HepG2 (cell line): ENCODE data around the gene R3HDM1. TPM values are rescaled to one million over a fixed set of nuclear protein-coding genes. Genes with fewer than 3 reads are reported as not detected.

ENCODE experiments used
- ATAC-seq: fragments of 200-7000 bp; cut with Tn5 transposase; 3 replicates; pipeline ENCODE4 v1.9.1; 2020; ENCODE audit warnings: mild to moderate bottlenecking, moderate library complexity
- BruUV-seq: library from RNA; stranded (reverse); fragments of 400-500 nt; replicated peaks from 2 replicates; lab custom pipeline; 2021; lab: Mats Ljungman, UMichigan
- CTCF ChIA-PET: fragments of 300-600 bp; formaldehyde crosslinking; extraction: SDS; loops from one replicate; lab custom pipeline; 2021; ENCODE audit warnings: low total read pairs, inconsistent platforms, low intra/inter-chr PET ratio; lab: Yijun Ruan, JAX
- POLR2A ChIA-PET: fragments of 350-600 bp; sonication (Branson Sonifier 250); formaldehyde crosslinking; loops from one replicate; lab custom pipeline; 2020; ENCODE audit warnings: antibody characterized with exemption, inconsistent platforms; lab: Yijun Ruan, JAX
- DNase-seq: peaks from one replicate; pipeline ENCODE4 v3.0.0-alpha.2; 2015; ENCODE audit warnings: low spot score
- FAIRE-seq: peaks from 3 replicates; lab custom pipeline; 2011; peaks lifted over from hg19 to GRCh38; lab: Jason Lieb, UNC
- H2AFZ ChIP-seq: one replicate; pipeline ENCODE4 v1.6.1; 2011; ENCODE audit warnings: low read length, inconsistent platforms
- H3K27ac ChIP-seq: fragments of 300-600 bp; 3 replicates; pipeline ENCODE4 v1.8.0; 2011; ENCODE audit warnings: mixed run types, mild to moderate bottlenecking, mixed read lengths, low read length, inconsistent platforms; ENCODE audit not compliant: insufficient read depth; ENCODE audit errors: extremely low read length
- H3K27me3 ChIP-seq, 2 experiments: fragments of 200-600 bp in 1 of 2; 2 replicates in 1 of 2; 3 replicates in 1 of 2; pipeline versions ENCODE4 v1.6.0 to v1.8.0; 2011; ENCODE audit warnings: low read length in 2 of 2, mild to moderate bottlenecking in 2 of 2, moderate library complexity in 2 of 2, inconsistent platforms in 1 of 2; ENCODE audit not compliant: insufficient read depth in 2 of 2, control insufficient read depth in 1 of 2
- H3K36me3 ChIP-seq, 2 experiments: fragments of 200-600 bp in 1 of 2; replicated peaks in 1 of 2; 2 replicates in 1 of 2; 3 replicates in 1 of 2; pipeline versions ENCODE4 v1.5.1 to v1.8.0; 2011; ENCODE audit warnings: low read length in 2 of 2, inconsistent platforms in 1 of 2; ENCODE audit not compliant: insufficient read depth in 2 of 2, control insufficient read depth in 1 of 2
- H3K4me1 ChIP-seq: 2 replicates; pipeline ENCODE4 v1.5.1; 2012; ENCODE audit warnings: low read length, inconsistent platforms; ENCODE audit not compliant: insufficient read depth
- H3K4me2 ChIP-seq: 2 replicates; pipeline ENCODE4 v1.6.0; 2011; ENCODE audit warnings: low read depth, low read length, inconsistent platforms
- H3K4me3 ChIP-seq, 3 experiments: fragments of 200-600 bp in 1 of 3; sonication (generic), shearing (Covaris generic) in 1 of 3; replicated peaks in 1 of 3; 2 replicates each; pipeline ENCODE4 v1.5.1; 2011 to 2016; ENCODE audit warnings: low read length in 3 of 3, inconsistent platforms in 2 of 3, low read depth in 2 of 3, mild to moderate bottlenecking in 2 of 3, control low read depth in 1 of 3, mixed read lengths in 1 of 3; ENCODE audit not compliant: insufficient read depth in 1 of 3
- H3K79me2 ChIP-seq: one replicate; pipeline ENCODE4 v1.6.1; 2011; ENCODE audit warnings: low read length, inconsistent platforms; ENCODE audit not compliant: insufficient read depth
- H3K9ac ChIP-seq: 2 replicates; pipeline ENCODE4 v1.6.0; 2011; ENCODE audit warnings: mild to moderate bottlenecking, low read depth, low read length, inconsistent platforms; ENCODE audit not compliant: insufficient read depth
- H3K9me3 ChIP-seq: 2 replicates; pipeline ENCODE4 v1.5.1; 2012; ENCODE audit warnings: mild to moderate bottlenecking, low read length
- H4K20me1 ChIP-seq: 2 replicates; pipeline ENCODE4 v1.6.0; 2011; ENCODE audit warnings: inconsistent platforms, mild to moderate bottlenecking, low read length, moderate library complexity; ENCODE audit not compliant: insufficient read depth
- ATF7 ChIP-seq, 2 experiments: fragments of 450-650 bp in 1 of 2; sonication (generic) in 1 of 2; formaldehyde crosslinking in 1 of 2; IDR thresholded peaks; 2 replicates each; pipeline versions ENCODE4 v1.4.0 to v1.6.1; 2016 to 2020; ENCODE audit warnings: antibody characterized with exemption in 1 of 2, mild to moderate bottlenecking in 1 of 2, missing genetic modification reagents in 1 of 2
- CREB1 ChIP-seq, 2 experiments: fragments of 450-650 bp in 1 of 2; IDR thresholded peaks; 2 replicates each; pipeline ENCODE4 v1.6.1; 2016 to 2017; ENCODE audit warnings: control low read depth in 1 of 2, mild to moderate bottlenecking in 1 of 2, missing compliant biosample characterization in 1 of 2, missing genetic modification characterization in 1 of 2
- GATA4 ChIP-seq: sonication (generic); IDR thresholded peaks from 2 replicates; pipeline ENCODE4 v1.6.1; 2016; ENCODE audit warnings: antibody characterized with exemption, low read depth, borderline replicate concordance
- RBFOX2 ChIP-seq: fragments of 200-400 bp; formaldehyde crosslinking; IDR thresholded peaks from 2 replicates; pipeline ENCODE4 v1.6.1; 2017; ENCODE audit warnings: low read depth, mild to moderate bottlenecking, low read length
- SNAI1 ChIP-seq: sonication (generic); formaldehyde crosslinking; IDR thresholded peaks from 2 replicates; pipeline ENCODE4 v1.5.0; 2020; ENCODE audit warnings: mild to moderate bottlenecking, missing genetic modification reagents, borderline replicate concordance
- TEAD3 ChIP-seq: optimal IDR thresholded peaks from 2 replicates; pipeline ENCODE3; 2016; ENCODE audit warnings: borderline replicate concordance
- ZNF318 ChIP-seq: sonication (generic); formaldehyde crosslinking; IDR thresholded peaks from 2 replicates; pipeline ENCODE4 v1.4.0; 2020; ENCODE audit warnings: mild to moderate bottlenecking, missing genetic modification reagents
- ZNF790 ChIP-seq: sonication (generic); formaldehyde crosslinking; IDR thresholded peaks from 2 replicates; pipeline ENCODE4 v1.8.0; 2022; ENCODE audit warnings: missing genetic modification reagents, mild to moderate bottlenecking, borderline replicate concordance
- ZSCAN30 ChIP-seq: sonication (generic); formaldehyde crosslinking; IDR thresholded peaks from 2 replicates; pipeline ENCODE4 v1.5.0; 2020; ENCODE audit warnings: mild to moderate bottlenecking, missing genetic modification reagents
- WGBS: methylation state at CpG from one replicate; pipeline ENCODE4 v1.1.6; 2017; ENCODE audit warnings: low lambda C conversion rate; 5-methylcytosine and 5-hydroxymethylcytosine counted together
- in situ Hi-C: cut with HindIII; loops from 2 replicates; pipeline ENCODE4 v1.10.0; 2017; ENCODE audit warnings: low pct_unique_long_range_greater_than_20kb; ENCODE audit not compliant: extremely low pct_ligation_motif_present
- intact Hi-C: fragments of 100-400 bp; cut with micrococcal nuclease; formaldehyde crosslinking; loops from one replicate; pipeline ENCODE4 v1.10.0; 2022; ENCODE audit not compliant: unreplicated experiment
- polyA plus RNA-seq, 8 experiments: library from polyadenylated mRNA; depleted of rRNA in 3 of 8; stranded (reverse) in 7 of 8; unstranded in 1 of 8; fragments of >200 nt; fragmentation: Illumina TruSeq in 4 of 8; extraction: Trizol in 4 of 8; gene quantifications; 2 replicates each; pipeline versions ENCODE4 v1.2.1 to v1.2.3, GENCODE V29; 2011 to 2016; ENCODE audit warnings: low read depth in 4 of 8, missing spikeins in 1 of 8, mixed read lengths in 1 of 8; ENCODE audit not compliant: insufficient read depth in 1 of 8
- total RNA-seq, 5 experiments: library from RNA; depleted of rRNA; stranded (reverse); fragments of >200 nt; fragmentation: Illumina TruSeq; extraction: Trizol; gene quantifications; 2 replicates each; pipeline ENCODE4 v1.2.3, GENCODE V29; 2016; ENCODE audit warnings: low read depth in 1 of 5

Gene R3HDM1
- total and polyA plus RNA-seq, 2 of the 13 experiments (the other 11 are each of a cell fraction or from before 2014, with no cell fraction given): 15.7 to 54.3 TPM

GRCh38 chr2:135647836-135648579 is 116.7 kb downstream of the R3HDM1 start:
- H2AFZ ChIP-seq: no peak overlapping the region
- no peak for ATAC-seq
- no peak overlapping the region for H3K4me3 ChIP-seq
- H3K4me1 ChIP-seq: no peaks in the 10 kb centered on the region
- TF ChIP-seq SNAI1 (CRISPR knock-in tag): no peak
- peak; percentile 40; the same call in 1 of the 2 replicates for TF ChIP-seq CREB1 (IDR thresholded peaks at IDR 0.05)
- no peak for TF ChIP-seq CREB1 (CRISPR knock-in tag; IDR thresholded peaks at IDR 0.05)
- TF ChIP-seq ATF7 (IDR thresholded peaks at IDR 0.05): peak; percentile 86
- no peak for TF ChIP-seq ATF7 (CRISPR knock-in tag; IDR thresholded peaks at IDR 0.05)
- no peak for TF ChIP-seq TEAD3 (CRISPR knock-in tag)
- TF ChIP-seq ZNF790: no peak
- H3K27me3 ChIP-seq: no peaks in the 10 kb centered on the region
- intact Hi-C loops: no loop called here
- H3K36me3 ChIP-seq: peaks cover 7 to 31% of the 10 kb centered on the region in 2 experiments; a peak in 3 of 5 replicates
- no peaks in the 10 kb centered on the region for H3K79me2 ChIP-seq
- DNase-seq: no peak
- H4K20me1 ChIP-seq: no peaks in the 10 kb centered on the region
- peak; percentile 4 for FAIRE-seq
- no TSS peak for BruUV-seq
- no peak overlapping the region for H3K27ac ChIP-seq
- H3K9me3 ChIP-seq: no peaks in the 10 kb centered on the region
- H3K4me2 ChIP-seq: no peak overlapping the region
- in situ Hi-C loops: no loop called here
- ChIA-PET POLR2A (no interaction called here), CTCF (no interaction called here)
- H3K9ac ChIP-seq: no peak overlapping the region
- 86% methylated on average over 2 of the region's 2 CpGs for WGBS

- Histone ChIP-seq H3K9me3 (no peaks in the 10 kb centered on the region), H3K27ac (no peak overlapping the region), H2AFZ (no peak overlapping the region), H3K36me3 (peaks cover 6 to 39% of the 10 kb centered on the region in 2 experiments; a peak in 4 of 5 replicates), H3K4me1 (no peaks in the 10 kb centered on the region), H3K79me2 (no peaks in the 10 kb centered on the region), H4K20me1 (no peaks in the 10 kb centered on the region), H3K4me3 (no peak overlapping the region), H3K27me3 (no peaks in the 10 kb centered on the region), H3K4me2 (no peak overlapping the region), H3K9ac (no peak overlapping the region)
- ChIA-PET CTCF (no interaction called here), POLR2A (no interaction called here)
- intact Hi-C loops: no loop called here
- DNase-seq (no peak), FAIRE-seq (no peak), ATAC-seq (no peak)
- BruUV-seq: no TSS peak
- WGBS: 98% methylated on average over 1 of the region's 1 CpG
- in situ Hi-C loops: no loop called here
- no peak for TF ChIP-seq ZSCAN30 (CRISPR knock-in tag)
- no peak for TF ChIP-seq ZNF318
- no peak for TF ChIP-seq GATA4
- TF ChIP-seq RBFOX2: no peak
Measured at GRCh38 chr2:135650721-135651120, 119.4 kb downstream of the R3HDM1 start.
